HG03457 (cell line): ENCODE results near the gene TGFBR1.
A peak's percentile ranks its signal among the peaks of the same experiment; 100 is the strongest.
"Not testable (repeated sequence)": the region's sequence is repeated elsewhere in the genome, so short reads cannot be mapped to it uniquely, and the experiment has no call there.

Experiments
- ATAC-seq: cut with Tn5 transposase; IDR thresholded peaks from one replicate; pipeline ENCODE4 v1.9.1; 2021; ENCODE audit warnings: moderate number of reproducible peaks; ENCODE audit not compliant: unreplicated experiment

TGFBR1 gene

DNA sequence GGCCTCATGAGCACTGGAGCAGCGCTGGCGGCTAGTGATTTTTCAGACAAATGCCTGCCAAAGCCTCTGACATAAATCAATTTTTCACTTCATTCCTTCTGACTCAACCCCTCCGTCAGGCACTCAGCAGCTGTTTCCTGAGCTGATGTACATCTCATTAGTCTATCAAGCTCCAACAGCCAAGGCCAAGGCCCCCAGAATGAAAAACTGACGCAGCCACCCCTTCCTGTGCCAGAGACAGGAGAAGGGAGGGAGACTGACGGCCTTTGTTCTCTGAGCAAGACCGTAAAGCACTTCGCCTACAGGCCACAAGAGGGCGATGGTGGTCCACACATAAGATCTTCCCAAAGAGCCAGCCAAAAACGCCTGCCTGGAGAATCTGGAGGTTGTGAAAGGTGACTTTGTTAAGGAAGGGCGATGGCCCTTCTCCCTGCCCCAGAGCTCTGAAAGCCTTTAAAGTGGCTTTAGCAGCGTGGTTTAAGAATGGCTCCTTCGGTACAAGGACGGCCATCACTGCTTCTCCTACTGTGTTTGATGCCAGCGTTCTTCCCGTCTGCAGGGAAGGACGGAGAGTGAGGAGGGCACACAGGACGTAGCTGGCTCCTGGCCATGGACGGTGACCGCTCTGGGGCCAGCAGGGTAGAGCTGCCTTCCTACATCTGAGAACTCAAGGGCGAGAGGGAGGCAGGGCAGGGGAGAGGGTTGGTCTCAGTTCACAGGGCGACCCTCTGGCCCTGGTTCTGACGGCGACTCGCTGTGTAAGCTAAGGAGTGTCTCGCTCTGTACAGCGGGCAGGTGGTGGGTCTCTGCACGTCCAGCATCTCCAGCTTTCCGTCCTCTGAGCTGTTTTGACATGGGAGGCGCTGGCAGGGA is 79.8 kb downstream of the TGFBR1 start:
- ATAC-seq, result peak; percentile 35

GRCh38 chr9:99185348-99185632 is 80.4 kb downstream of the TGFBR1 start:
- no peak for ATAC-seq

DNA sequence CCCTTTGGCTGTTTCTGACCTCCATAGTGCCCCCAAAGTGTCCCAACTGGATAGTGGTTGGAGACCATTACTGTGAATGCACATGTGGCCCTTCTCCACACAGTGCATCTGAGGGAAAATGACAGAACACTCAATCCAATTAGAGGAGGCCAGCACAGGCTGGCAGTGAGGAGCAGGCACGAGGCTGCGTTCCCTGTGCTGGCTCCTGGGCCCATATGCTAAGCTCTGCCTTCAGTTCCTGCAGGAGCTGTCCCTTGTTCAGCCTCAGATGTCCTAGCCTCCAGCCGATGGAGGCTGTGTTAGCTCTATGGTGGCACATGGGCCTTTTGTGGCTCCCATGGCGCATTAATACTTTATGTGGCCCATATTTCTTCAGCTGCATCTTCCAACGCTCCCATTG is 81.0 kb downstream of the TGFBR1 start:
- no peak for ATAC-seq

DNA sequence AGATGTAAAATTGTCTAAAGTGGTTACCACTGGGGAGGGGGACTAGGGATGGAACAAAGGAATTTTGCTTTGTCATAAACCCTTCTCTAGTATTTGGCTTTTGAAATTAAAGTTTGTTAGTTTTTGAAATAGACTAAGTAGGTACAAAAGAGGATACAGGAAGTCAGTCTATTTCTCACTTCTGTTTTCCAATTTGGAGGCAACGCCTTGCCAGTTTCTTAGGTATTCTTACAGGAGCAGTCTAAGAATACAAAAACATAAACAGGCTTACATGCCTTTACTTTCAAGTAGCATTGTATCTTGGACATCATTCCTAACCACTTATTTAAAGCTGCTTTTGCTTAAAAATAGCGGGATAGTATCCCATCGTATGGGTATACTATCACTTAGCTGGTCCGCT is 82.4 kb downstream of the TGFBR1 start:
- no peak for ATAC-seq

GRCh38 chr9:99189186-99189585 is 84.3 kb downstream of the TGFBR1 start:
- no peak for ATAC-seq

DNA sequence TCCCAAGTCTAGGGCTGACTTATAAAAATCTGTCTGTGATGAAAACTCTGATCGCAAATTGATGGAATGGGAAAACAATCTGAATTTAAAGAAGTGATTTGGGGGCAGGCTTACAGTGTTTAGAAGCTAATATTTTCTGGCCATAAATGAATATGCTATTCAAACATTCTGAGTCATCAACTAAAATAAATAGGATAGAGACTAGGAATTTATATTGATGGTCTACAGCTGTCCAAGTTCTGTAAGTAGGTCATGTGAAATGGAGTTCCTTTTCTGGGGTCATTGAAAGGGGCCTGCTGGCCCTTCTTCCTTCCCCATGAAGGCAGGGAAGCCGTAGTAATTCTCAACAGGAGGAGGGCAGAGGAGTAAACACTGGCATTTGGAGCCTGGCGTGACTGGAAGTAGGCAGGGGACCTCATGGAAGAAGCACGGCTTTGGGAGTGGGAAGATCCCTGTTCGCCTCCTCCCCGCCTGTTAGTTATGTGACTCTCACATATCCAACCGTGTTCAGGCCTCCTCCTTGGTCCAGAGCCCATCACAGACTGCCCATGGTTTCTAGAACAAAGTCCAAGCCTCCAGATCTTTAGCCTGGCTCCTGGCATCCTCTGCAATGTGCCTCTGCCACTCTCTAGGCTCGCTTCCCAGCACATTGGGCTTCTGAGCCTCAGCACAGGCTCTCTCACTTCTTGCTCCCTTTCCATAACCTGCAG is 85.1 kb downstream of the TGFBR1 start:
- no peak for ATAC-seq

DNA sequence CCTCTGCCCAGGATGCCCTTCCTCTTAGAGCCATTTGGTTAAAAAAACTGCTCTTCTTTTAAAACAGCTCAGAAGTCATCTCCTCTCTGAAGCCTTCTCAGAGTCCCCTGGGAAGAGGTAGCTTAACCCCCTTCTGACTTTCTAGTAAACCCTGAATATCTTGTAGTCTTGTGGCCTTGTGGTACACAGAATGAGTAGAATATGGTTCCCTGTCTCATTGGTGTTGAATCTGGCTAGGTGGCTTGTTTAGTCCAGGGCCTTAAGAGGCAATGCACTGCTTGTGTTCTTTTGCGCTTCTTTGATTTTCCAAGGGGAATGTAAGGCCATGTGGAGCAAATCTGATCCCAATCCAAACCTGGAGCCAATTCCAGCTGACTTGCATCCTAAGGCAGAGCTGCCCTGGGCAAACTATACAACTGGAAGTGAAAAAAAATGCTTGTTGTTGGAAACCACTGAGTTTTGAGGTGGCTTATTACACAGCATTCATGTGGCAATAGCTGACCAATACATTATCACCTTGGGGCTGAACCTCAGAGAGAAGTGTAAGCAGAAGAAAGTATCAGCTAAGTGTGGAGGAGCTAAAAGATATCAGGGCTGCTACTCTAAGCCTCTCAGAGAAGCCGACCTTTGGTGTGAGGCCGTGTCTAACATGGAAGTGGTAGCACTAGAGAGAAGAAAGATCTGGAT is 85.8 kb downstream of the TGFBR1 start:
- no peak for ATAC-seq

DNA sequence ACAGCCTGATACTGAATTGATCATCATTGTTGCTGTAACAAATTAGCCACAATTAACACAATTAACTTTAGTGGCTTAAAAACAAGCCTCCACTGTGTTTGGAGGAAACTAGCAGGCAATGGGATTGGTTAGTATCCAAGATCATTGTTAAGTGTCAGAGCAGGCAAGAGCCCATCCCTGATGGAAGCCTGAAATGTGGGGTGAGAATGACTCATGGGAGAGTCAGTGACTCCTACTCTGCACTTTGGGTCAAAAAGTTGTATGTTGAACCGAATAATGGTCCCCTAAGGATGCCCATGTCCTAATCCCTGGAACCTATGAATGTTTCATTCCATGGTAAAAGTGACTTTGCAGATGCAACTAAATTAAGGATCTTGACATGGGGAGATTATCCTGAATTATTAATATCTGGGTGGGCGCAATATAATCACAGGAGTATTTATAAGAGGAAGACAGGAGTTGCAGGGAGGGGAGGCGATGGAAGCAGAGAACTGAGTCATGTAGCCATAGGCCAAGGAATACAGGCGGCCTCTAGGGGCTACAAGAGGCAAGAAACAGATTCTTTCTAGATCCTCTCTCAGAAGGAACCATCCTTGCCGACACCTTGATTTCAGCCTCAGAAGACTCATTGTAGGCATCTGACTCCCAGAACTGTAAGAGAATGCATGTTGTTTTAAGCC is 88.0 kb downstream of the TGFBR1 start:
- no peak for ATAC-seq

DNA sequence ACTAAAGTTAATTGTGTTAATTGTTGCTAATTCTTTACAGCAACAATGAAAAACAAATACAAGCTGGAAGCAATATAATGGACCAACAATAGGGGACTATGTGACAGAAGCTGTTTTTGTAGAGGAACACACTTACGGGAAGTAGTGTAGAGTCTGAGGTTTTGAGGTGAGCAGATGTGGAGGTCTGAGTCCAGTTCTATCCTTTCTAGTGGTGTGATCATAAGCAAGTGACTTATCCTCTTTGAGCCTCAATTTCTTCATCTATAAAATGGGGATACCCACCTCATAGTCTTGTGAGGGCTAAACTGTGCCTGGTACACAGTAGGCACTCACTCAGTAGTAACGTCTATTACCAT is 88.5 kb downstream of the TGFBR1 start:
- ATAC-seq, result no peak

GRCh38 chr9:99196484-99196883 is 91.6 kb downstream of the TGFBR1 start:
- not testable (repeated sequence) for ATAC-seq

DNA sequence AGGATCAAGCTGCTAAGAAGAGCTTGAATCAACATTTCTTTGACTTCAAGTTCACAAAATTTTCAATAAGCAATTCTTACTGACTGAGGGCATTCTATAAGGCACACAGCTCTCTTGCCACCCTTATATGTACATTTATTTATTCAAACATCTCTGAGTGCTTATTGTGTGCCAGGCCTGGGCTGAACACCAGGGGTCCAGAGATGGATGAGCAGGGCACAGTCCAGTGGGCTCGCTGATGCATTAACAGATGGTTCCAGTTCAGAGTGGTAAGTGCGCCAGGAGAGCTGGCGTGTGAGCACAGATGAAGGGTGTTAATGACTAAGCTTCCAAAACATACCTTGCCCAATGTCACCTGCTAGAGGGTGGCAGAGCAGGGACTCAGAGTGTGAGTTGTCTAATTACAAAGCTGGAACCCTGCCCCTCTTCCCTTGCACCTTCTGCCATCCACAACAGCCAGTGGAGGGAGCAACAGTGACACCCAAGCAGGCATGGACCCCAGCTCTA is 92.3 kb downstream of the TGFBR1 start:
- ATAC-seq, result no peak

GRCh38 chr9:99197987-99198386 is 93.1 kb downstream of the TGFBR1 start:
- no peak for ATAC-seq

- ATAC-seq, result no peak
These were observed 95.1 kb downstream of the TGFBR1 start for GRCh38 chr9:99199938-99200539.

DNA sequence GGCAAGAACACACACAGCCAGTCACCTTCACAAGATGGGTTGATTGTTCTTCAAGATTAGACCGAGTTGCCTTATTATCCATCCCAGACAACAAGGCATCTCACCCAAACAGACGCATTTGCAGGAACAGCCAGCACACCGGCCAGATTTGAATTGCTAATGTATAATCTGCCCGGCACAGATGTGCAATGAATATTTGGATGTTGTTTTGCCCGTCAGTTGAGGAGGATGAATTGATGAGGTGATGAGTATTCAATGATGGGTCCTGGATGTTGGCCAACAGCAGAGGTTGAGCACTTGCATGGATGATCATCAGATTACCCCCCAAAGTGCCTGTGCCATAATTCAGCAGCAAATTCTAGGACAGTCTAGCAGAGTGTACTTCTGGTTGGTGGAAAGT is 96.7 kb downstream of the TGFBR1 start:
- no peak for ATAC-seq
